PC-9 (cell line): ENCODE results near the gene BTN2A1. TPM values are rescaled to one million over a fixed set of nuclear protein-coding genes. Genes with fewer than 3 reads are reported as not detected.

ENCODE experiments used
- BruUV-seq: library from RNA; stranded (reverse); fragments of 400-500 nt; replicated peaks from 2 replicates; lab custom pipeline; 2021; lab: Mats Ljungman, UMichigan
- CTCF ChIA-PET: fragments of 300-600 bp; sonication (Branson Sonifier 250); formaldehyde crosslinking; loops from one replicate; lab custom pipeline; 2022; ENCODE audit warnings: antibody characterized with exemption; lab: Charles Lee
- POLR2A ChIA-PET: fragments of 300-600 bp; sonication (Branson Sonifier 250); formaldehyde crosslinking; loops from one replicate; lab custom pipeline; 2022; ENCODE audit warnings: antibody characterized with exemption; ENCODE audit not compliant: unreplicated experiment; lab: Charles Lee
- DNase-seq, 2 experiments: peaks; one replicate each; pipeline versions ENCODE4 v3.0.0 to v3.0.0-alpha.2; 2015 to 2022; ENCODE audit warnings: mixed read lengths in 1 of 2
- H2AFZ ChIP-seq: fragments of 200-600 bp; sonication (generic); 2 replicates; pipeline ENCODE4 v1.8.1; 2017; ENCODE audit warnings: antibody characterized with exemption
- H3F3A ChIP-seq: fragments of 200-600 bp; sonication (generic); 2 replicates; pipeline ENCODE4 v1.8.1; 2017; ENCODE audit warnings: antibody characterized with exemption, mild to moderate bottlenecking, low read depth; ENCODE audit not compliant: insufficient read depth
- H3K27ac ChIP-seq: fragments of 200-600 bp; sonication (generic); 2 replicates; pipeline ENCODE4 v1.6.1; 2016; ENCODE audit warnings: mixed run types
- H3K27me3 ChIP-seq: fragments of 200-600 bp; sonication (generic); 2 replicates; pipeline ENCODE4 v1.6.1; 2016; ENCODE audit warnings: low read depth, mixed run types; ENCODE audit not compliant: insufficient read depth
- H3K36me3 ChIP-seq: fragments of 200-600 bp; sonication (generic); 2 replicates; pipeline ENCODE4 v1.6.1; 2016; ENCODE audit warnings: low read depth, mixed run types
- H3K4me1 ChIP-seq: fragments of 200-600 bp; sonication (generic); replicated peaks from 2 replicates; pipeline ENCODE4 v1.6.1; 2016; ENCODE audit warnings: mixed run types; ENCODE audit not compliant: insufficient read depth
- H3K4me2 ChIP-seq: fragments of 200-600 bp; sonication (generic); 2 replicates; pipeline ENCODE4 v1.6.1; 2017; ENCODE audit warnings: mixed run types
- H3K4me3 ChIP-seq: fragments of 200-600 bp; sonication (generic); 2 replicates; pipeline ENCODE4 v1.6.1; 2016; ENCODE audit warnings: mixed run types
- H3K79me2 ChIP-seq: fragments of 200-600 bp; sonication (generic); 2 replicates; pipeline ENCODE4 v1.6.1; 2017; ENCODE audit warnings: low read depth, mixed run types
- H3K9me2 ChIP-seq: fragments of 200-600 bp; sonication (generic); 2 replicates; pipeline ENCODE4 v1.8.1; 2017; ENCODE audit warnings: mild to moderate bottlenecking; ENCODE audit not compliant: insufficient read depth
- H3K9me3 ChIP-seq: fragments of 200-600 bp; sonication (generic); 2 replicates; pipeline ENCODE4 v1.8.1; 2016; ENCODE audit warnings: low read depth; ENCODE audit not compliant: insufficient read depth
- H4K20me1 ChIP-seq: fragments of 200-600 bp; sonication (generic); 2 replicates; pipeline ENCODE4 v1.8.1; 2017; ENCODE audit not compliant: insufficient read depth
- EZH2 ChIP-seq: fragments of 200-600 bp; sonication (generic); IDR thresholded peaks from 2 replicates; pipeline ENCODE4 v1.8.0; 2017; ENCODE audit warnings: antibody characterized with exemption, low read depth
- intact Hi-C: fragments of 100-400 bp; cut with micrococcal nuclease; formaldehyde crosslinking; loops from one replicate; pipeline ENCODE4 v1.10.0; 2022; ENCODE audit not compliant: unreplicated experiment
- total RNA-seq: library from RNA; stranded (reverse); gene quantifications from 2 replicates; pipeline ENCODE4 v1.2.3, GENCODE V29; 2021
- TF ChIP-seq, protein P1 (sequence below): fragments of 200-600 bp; sonication (generic); conservative IDR thresholded peaks from 2 replicates; pipeline ENCODE4 v1.6.1; 2017; ENCODE audit warnings: mixed run types, antibody characterized with exemption, mild to moderate bottlenecking, moderate library complexity

Gene BTN2A1
- total RNA-seq, 1 experiment from 2014 or later = 19.5 TPM

DNA sequence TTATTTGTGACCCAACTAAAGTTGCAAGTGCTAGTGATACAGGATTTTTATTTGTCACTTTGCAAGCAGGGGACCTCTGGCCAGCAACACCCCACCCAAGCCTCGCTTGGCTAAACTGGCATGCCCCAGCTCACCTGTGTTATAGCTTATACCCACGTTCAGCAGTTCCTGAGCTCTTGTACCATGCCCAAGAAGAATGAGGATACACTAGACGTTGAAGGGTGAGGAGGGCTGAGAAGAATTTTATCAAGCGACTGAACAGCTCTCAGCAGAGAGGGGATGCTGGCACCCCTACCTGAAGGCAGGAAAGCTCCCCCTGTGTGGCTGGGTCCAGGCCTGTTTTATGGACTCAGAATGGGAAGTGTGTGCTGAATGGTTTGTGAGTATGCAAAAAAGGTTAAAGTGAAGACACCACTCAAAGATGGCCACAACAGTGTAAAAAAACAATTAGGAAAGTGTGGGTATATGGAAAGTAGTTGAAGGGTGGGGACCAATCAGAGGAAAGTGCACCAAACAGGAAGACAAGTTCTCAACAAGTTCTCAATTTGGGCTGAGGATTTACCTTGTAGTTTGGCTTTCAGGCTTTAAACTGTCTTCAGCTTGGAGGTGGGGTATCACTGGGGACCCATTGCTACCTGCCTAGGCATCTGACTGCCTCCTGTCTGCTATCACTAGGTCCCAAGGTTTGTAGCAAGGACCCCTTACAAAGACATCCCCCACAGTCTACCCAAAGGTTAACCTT, 15.0 kb downstream of the BTN2A1 start:
- no peak overlapping the region for H2AFZ ChIP-seq
- TF ChIP-seq, protein P1, sequence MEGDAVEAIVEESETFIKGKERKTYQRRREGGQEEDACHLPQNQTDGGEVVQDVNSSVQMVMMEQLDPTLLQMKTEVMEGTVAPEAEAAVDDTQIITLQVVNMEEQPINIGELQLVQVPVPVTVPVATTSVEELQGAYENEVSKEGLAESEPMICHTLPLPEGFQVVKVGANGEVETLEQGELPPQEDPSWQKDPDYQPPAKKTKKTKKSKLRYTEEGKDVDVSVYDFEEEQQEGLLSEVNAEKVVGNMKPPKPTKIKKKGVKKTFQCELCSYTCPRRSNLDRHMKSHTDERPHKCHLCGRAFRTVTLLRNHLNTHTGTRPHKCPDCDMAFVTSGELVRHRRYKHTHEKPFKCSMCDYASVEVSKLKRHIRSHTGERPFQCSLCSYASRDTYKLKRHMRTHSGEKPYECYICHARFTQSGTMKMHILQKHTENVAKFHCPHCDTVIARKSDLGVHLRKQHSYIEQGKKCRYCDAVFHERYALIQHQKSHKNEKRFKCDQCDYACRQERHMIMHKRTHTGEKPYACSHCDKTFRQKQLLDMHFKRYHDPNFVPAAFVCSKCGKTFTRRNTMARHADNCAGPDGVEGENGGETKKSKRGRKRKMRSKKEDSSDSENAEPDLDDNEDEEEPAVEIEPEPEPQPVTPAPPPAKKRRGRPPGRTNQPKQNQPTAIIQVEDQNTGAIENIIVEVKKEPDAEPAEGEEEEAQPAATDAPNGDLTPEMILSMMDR = no peak
- no peak for TF ChIP-seq EZH2
- BruUV-seq = no TSS peak
- H3K79me2 ChIP-seq = no peaks in the 10 kb centered on the region
- H3K4me3 ChIP-seq = peak overlapping the region; percentile 62; the same call in 1 of the 2 replicates
- H3K9me2 ChIP-seq = no peaks in the 10 kb centered on the region
- no peaks in the 10 kb centered on the region for H3K9me3 ChIP-seq
- H3K27ac ChIP-seq = peak overlapping the region; percentile 76
- no peaks in the 10 kb centered on the region for H3K27me3 ChIP-seq
- H3K36me3 ChIP-seq = peaks cover 1% of the 10 kb centered on the region; the same call in 1 of the 2 replicates
- peaks cover 14% of the 10 kb centered on the region; the same call in 1 of the 2 replicates for H3F3A ChIP-seq
- ChIA-PET POLR2A (interaction anchor here (0.5 to 0.6 kb wide), 2 partner anchors 45 to 65 kb away, joined by 3 read pairs; no protein-coding TSS in a partner anchor), CTCF (no interaction called here)
- peaks cover 29% of the 10 kb centered on the region for H3K4me1 ChIP-seq
- intact Hi-C loops = no loop called here
- no peak for DNase-seq
- H3K4me2 ChIP-seq = peak overlapping the region; percentile 83
- no peaks in the 10 kb centered on the region for H4K20me1 ChIP-seq

DNA sequence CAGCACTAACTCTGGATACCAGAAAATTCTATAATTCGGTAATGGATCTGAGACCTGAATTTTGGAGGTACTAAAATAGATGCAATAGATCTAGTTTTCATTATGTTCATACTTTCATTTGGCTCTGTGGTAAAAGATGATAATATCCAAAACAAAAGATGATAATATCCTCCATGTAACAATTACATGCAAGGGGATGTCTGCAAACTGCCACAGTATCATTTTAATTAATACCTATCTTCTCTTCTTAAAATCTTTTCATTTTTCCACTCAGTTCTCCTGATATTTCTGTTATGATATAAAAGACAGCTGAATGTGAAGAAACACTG, 15.6 kb downstream of the BTN2A1 start:
- peak overlapping the region; percentile 62 for H3K4me3 ChIP-seq
- no peaks in the 10 kb centered on the region for H4K20me1 ChIP-seq
- H3K9me3 ChIP-seq = no peaks in the 10 kb centered on the region
- H3K27ac ChIP-seq = peak overlapping the region; percentile 76
- H3F3A ChIP-seq = peaks cover 14% of the 10 kb centered on the region; the same call in 1 of the 2 replicates
- H3K36me3 ChIP-seq = no peaks in the 10 kb centered on the region
- CTCF ChIA-PET = no interaction called here
- no peaks in the 10 kb centered on the region for H3K27me3 ChIP-seq
- intact Hi-C loops = no loop called here
- no peaks in the 10 kb centered on the region for H3K9me2 ChIP-seq
- H2AFZ ChIP-seq = peak overlapping the region; percentile 79
- no TSS peak for BruUV-seq
- peaks cover 29% of the 10 kb centered on the region for H3K4me1 ChIP-seq
- TF ChIP-seq, protein P1 = no peak
- no peak for TF ChIP-seq EZH2
- no peak for DNase-seq
- peak overlapping the region; percentile 83 for H3K4me2 ChIP-seq
- H3K79me2 ChIP-seq = no peaks in the 10 kb centered on the region
- POLR2A ChIA-PET = interaction anchor here (0.6 to 0.7 kb wide), 3 partner anchors 48 to 807 kb away, joined by 3 to 17 read pairs (median 7); no protein-coding TSS in a partner anchor

DNA sequence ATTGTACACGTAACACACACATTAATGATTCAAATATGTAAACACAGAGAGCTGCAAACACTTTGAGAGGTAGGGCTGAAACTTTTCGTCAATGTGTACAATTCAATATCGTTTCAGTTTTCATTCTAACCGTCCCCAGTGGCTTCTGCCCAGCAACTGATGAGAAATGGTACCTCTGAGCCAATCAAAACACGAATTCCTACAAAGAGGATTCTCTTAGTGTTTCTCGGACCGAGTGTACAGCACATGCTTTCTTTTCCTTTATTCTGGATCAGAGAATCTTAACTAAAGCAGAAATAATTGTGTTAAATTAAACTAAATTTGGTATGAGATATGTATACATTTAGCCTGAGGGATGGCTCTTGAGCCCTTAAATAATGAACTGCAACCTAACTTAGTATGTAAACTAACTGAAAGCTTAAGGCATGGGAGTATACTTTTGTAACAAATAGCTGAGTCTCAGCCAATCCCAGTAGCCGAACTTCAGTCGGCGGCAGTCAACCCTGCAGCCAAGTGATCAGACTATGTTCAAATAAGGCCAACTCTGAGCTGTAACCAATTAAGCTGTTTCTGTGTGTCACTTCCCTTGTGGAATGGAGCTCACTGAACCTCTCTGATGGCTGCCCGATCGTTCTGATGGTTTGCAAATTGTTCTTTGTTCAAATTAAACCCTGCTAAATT, 16.1 kb downstream of the BTN2A1 start:
- Histone ChIP-seq H3K9me2 (no peaks in the 10 kb centered on the region), H4K20me1 (no peaks in the 10 kb centered on the region), H3K4me1 (peaks cover 29% of the 10 kb centered on the region), H3K36me3 (no peaks in the 10 kb centered on the region), H3K4me2 (peak overlapping the region; percentile 83), H3K27ac (peak overlapping the region; percentile 76), H3K4me3 (peak overlapping the region; percentile 62), H2AFZ (peak overlapping the region; percentile 79), H3K79me2 (no peaks in the 10 kb centered on the region), H3F3A (peaks cover 14% of the 10 kb centered on the region; the same call in 1 of the 2 replicates), H3K9me3 (no peaks in the 10 kb centered on the region), H3K27me3 (no peaks in the 10 kb centered on the region)
- intact Hi-C loops = no loop called here
- TF ChIP-seq, protein P1 = no peak
- TF ChIP-seq EZH2 = no peak
- ChIA-PET CTCF (no interaction called here), POLR2A (interaction anchor here (0.5 to 1.0 kb wide), 10 partner anchors 33 to 860 kb away, joined by 3 to 17 read pairs (median 4); partner anchors contain the start of genes BTN3A3 and HMGN4)
- no TSS peak for BruUV-seq
- peak; percentile 75 to 88 for DNase-seq
